ENCODE results near the gene MYO5A.
"Not testable (repeated sequence)": the region's sequence is repeated elsewhere in the genome, so short reads cannot be mapped to it uniquely, and the experiment has no call there.

Gene MYO5A

GRCh38 chr15:52503788-52504496 is 24.7 kb downstream of the MYO5A start:
- no peak for DNase-seq

GRCh38 chr15:52502608-52503007 is 26.1 kb downstream of the MYO5A start:
- no peak for DNase-seq

- DNase-seq: no peak
Measured at GRCh38 chr15:52499506-52499905, 29.2 kb downstream of the MYO5A start.

DNA sequence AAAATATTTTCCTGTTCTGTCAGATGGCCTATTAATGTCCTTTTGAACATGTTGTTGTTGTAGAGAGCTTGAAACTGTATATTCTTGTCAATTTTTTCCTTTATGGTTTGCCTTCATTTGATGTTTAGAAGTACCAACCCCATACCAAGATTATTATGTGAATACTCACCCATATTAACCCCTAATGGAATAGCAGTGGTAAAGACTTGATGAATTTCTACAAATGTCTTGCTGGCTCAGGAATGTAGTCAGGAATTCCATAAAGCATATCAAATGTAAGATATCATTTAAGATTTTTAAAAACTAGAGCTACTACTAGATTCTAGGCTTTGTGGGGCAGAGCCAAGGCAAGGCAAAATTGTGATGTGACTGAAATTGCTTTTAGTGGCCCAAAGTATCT is 30.0 kb downstream of the MYO5A start:
- DNase-seq: no peak

- DNase-seq: no peak
Measured at GRCh38 chr15:52496776-52497470, 31.8 kb downstream of the MYO5A start.

- no peak for DNase-seq
Measured at GRCh38 chr15:52496175-52496574, 32.5 kb downstream of the MYO5A start.

- no peak for DNase-seq
Measured at GRCh38 chr15:52495125-52495524, 33.6 kb downstream of the MYO5A start.

DNA sequence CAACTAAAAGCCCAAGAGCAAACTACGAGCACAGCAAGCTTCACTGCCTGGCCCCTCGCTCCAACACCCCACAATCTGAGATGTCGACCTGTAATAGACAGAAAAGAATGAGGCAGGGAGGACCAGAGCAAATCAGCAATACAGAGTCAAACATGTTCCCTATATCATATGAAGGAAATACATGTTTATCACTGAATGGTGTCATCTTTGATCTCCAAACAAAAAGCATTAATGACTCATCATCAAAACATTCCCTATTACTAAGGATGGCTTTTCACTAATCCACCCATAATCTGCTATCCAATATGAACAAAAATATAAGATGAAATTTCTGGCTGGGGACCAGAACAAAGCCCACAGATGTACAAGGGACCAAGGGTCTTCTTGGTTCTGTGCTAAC is 34.7 kb downstream of the MYO5A start:
- no peak for DNase-seq

DNA sequence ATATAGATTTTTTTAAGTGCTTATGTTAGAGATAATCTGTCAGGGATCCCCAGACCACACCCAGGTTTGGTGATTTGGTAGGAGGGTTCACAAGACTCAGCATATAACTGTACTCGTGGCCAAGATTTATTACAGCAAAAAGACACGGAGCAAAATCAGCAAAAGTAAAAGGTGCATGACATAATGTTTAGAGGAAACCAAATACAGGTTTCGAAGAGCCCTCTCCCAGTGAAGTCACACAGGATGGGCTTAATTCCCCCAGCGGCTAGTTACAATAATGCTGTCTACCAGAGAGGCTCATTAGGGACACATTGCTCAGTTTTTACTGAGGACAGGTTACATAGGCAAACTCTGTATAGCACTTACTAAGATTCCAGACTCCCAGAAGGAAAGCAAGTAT is 36.5 kb downstream of the MYO5A start:
- DNase-seq: no peak

DNA sequence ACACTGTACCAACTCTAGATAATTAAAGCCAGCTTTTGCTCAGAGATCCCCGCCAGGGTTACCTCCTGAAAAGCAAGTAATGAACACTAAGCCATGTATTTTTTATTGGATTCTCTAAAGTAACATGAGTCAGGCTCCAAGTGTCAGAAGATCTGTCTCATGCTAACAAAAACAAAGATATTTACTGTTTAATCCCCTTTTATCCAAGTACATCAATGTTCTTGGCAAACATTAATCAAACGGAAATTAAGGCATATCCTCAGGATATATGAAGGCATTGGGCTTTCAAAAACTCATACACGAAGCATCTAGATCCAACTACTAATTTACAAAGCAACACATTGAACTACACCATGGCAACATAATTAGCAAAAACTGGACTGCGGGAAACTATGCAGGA is 37.2 kb downstream of the MYO5A start:
- no peak for DNase-seq

- not testable (repeated sequence) for DNase-seq
Measured at GRCh38 chr15:52489430-52489829, 39.2 kb downstream of the MYO5A start.

DNA sequence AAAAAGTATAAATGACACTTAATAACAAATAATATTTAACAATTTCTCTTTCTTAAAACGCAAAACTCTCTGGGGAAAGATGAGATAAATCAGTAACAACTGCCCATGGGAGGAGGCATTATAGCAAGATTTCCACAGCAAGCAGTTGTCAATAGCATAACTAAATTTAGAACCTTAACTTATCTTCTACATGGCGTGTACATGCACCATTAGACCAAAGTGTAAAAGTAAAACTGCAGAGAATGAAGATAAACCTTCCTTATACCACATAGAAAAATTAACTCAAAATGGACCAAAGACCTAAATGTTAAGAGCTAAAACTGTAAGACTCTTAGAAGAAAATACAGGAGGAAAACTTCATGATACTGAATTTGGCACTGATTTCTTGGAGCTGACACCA is 39.9 kb downstream of the MYO5A start:
- no peak for DNase-seq

- DNase-seq: no peak
Measured at GRCh38 chr15:52486003-52486996, 42.4 kb downstream of the MYO5A start.

- DNase-seq: no peak
Measured at GRCh38 chr15:52485290-52485689, 43.4 kb downstream of the MYO5A start.

- no peak for DNase-seq
Measured at GRCh38 chr15:52483707-52484106, 45.0 kb downstream of the MYO5A start.

- no peak for DNase-seq
Measured at GRCh38 chr15:52481915-52482314, 46.8 kb downstream of the MYO5A start.

DNA sequence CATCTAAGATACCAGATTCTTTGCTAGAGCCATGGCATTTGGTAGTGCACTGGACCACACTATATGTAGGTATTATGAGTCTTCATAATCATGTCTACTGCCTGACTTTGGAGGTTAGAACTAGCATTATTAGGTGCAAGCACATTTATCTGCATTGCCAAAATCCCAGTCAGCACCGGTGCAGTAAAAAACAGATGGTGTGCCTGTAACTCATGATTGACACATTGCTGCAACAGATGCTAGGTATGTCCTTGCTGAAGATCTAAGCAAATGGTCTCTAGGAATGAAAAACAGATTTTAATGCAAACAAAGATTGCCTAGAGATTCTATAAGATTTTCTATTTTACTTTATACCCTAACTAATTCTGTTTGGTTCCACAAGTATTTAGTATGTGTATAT is 47.7 kb downstream of the MYO5A start:
- DNase-seq: no peak

DNA sequence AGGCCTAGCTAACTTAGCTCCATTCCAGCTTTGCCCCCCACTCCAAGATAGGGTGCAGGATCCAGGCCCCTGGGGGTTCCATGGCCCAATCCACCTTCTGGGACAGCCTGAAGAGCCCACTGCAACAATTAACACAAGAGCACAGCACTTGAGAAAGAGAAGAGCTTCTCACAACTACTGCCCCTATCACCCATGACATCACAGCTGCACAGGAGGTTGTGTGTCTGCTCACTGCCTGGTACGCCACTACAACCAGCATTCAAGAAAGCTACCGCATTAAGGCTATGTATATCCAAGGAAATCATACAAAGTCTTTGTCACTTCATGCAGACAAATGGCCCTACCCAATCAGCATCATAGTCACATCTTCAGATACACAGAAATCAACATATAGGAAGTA is 62.0 kb downstream of the MYO5A start:
- no peak for DNase-seq

DNA sequence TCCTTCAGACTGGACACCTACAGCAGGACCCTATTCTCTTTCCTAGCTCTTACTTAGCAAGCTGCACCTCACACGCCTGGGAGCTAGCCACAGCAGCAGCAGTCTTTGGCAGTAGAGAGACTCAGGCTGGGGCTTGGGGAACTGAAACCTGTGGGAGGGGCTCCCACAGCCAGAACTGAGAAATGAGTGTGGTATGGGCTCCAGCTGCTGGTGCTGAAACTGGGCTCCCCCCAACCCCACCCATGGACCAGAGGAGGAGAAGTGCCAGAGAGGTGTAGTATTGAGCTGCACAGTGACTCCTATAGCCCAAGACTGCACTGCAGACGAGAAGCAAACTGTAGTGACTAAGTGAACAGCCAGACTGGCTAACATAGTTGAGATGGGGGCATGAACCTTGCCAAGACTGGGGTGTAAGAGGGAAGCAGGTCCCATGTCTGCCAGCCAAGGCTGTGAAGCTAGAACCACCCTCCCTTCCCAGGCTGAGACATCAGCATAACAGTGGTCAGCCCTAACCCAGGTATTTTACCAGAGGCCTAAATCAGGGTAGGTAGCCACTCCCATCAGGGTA is 62.5 kb downstream of the MYO5A start:
- DNase-seq: no peak

DNA sequence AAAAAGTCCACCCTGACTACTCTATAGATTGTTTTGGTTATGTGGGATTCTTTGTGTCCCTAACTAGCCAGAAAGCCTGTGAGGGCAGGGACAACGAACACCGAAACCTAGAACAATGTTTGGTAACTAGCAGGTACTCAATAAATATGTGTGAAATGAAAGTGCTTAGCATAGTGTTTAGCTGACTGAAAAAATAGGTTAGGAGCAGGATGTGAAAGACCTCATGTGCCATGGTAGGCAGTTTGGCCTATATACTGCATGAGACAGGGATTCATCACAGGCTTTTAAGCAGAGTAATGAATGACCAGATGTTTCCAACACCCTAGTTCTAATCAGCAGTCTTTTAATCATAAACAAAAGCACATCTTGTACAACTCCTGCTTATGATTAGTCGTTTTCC is 64.2 kb downstream of the MYO5A start:
- DNase-seq: no peak

DNA sequence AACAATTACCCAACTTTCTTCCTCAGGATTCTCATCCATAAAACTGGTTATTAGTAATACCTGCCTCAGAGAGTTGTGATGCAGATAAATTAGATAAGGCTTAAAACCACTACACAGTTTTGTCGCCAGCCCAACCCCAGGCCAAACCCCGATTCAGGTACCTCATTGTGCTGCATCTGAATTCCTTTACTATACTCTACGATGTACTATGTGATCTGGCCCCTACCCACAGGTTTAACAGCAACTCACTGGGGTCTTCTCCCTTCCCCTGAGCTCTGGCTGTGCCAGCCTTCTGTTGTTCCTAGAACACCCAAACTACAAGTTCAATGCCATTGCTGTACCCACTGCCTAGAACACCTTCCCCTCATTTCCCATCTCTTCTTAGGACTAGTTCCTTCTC is 64.6 kb downstream of the MYO5A start:
- no peak for DNase-seq

GRCh38 chr15:52463638-52464037 is 65.0 kb downstream of the MYO5A start:
- DNase-seq: no peak

DNA sequence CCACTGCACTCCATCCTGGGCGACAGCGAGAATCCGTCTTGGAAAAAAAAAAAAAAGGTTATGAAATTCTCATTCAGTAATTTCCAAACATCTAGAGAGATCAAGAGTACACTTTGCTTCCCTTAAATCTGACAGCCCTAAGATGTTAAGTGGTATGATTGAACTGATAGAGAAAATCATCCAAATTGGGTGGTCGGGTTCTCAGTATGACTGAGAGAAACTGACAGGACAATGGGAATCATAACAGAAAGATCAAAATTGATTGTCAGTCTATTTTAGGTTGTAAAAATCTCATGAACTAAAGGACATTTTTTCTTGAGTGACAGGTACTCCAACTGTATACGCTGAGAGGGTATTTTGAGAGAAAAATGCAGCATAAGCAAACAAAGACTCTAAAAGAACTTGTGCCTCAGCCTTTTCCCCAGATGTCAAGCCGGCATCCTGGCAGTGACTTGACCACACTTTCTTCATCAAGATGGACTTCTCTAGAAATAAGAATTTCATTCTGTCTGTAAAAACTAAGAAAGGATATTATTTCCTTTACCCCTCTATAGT is 65.8 kb downstream of the MYO5A start:
- DNase-seq: no peak

Measured in NCI-H1092 (cell line).